Measurements from ENCODE around the gene HSPA9. TPM values are rescaled to one million over a fixed set of nuclear protein-coding genes. Genes with fewer than 3 reads are reported as not detected.

The HSPA9 gene
- total RNA-seq, 2 experiments from 2014 or later: 358 to 368 TPM

DNA sequence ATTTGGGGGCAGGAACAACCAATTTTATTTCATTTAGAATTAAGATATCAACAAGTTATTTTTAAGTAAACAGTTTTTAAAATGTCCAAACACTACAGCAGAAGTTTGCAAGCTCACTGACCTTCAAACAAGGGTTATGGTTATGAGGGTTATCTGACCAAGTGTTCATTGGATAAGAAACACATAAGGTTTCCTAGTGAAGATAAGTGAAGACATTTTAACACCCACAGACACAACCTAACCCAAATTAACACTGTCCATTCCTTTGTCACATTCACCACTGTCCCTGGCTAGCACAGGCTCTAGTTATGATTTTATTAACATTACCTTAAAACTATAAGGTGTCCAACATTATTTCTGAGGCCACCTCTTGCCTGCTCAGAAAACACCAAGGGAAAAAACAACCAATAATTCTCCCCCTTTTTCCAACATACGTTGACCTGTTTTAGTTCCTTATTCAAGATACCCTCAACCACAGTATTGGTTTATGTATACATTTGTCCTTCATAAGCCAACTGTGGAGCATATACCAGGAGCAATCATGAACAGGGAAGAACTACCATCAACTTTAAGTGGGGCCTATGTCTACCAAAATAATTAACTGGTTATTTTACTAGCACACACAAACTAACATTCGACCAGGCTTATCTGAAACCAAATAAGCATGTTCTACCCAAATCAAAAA, 36.1 kb downstream of the HSPA9 start:
- peaks cover 59% of the 10 kb centered on the region for H3K4me1 Mint-ChIP-seq (ENCODE audit: low read depth)
- H3K27ac Mint-ChIP-seq: no peak overlapping the region
- peaks cover 30% of the 10 kb centered on the region for H3K36me3 Mint-ChIP-seq
- H3K27me3 Mint-ChIP-seq: no peaks in the 10 kb centered on the region
- ChIA-PET POLR2A (no interaction called here), CTCF (interaction anchor here (0.7 kb wide), 1 partner anchor 21 kb away, joined by 3 read pairs; no protein-coding TSS in a partner anchor)
- no peak overlapping the region for H3K4me3 Mint-ChIP-seq
- intact Hi-C loops (cut with micrococcal nuclease): no loop called here
- no peak for DNase-seq
- H3K9me3 Mint-ChIP-seq: no peaks in the 10 kb centered on the region

DNA sequence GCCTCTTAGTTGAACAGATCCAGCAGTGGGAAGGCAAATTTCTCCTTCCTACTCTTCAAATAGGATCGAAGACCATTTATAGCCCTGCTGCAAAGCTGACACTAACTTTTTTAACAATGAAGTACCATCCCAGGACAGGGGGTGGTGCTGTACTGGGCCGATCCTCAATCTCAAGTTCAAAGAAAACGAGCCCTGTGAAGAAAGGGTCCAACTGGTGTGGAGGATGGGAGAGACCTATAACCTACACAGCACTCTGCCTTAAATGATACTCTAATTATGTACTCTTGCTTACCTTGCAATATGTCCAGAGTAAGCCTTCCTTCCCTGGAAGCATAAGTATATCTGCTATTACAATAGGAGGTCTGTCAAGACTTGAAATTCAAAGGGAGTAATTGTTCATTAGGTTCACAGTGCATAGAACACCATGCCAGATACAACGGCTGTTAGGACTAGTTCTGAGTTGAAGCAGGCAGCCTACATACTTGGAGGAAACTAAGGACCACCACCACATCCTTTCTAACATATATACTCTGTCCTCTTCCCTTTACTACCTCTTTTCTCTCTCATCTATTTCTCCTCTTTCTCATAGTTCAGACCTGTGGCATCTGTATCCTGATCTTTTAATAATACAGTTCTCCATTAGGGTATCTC, 38.4 kb downstream of the HSPA9 start:
- intact Hi-C loops (cut with micrococcal nuclease): no loop called here
- H3K27me3 Mint-ChIP-seq: no peaks in the 10 kb centered on the region
- peaks cover 28% of the 10 kb centered on the region for H3K36me3 Mint-ChIP-seq
- POLR2A ChIA-PET: no interaction called here
- CTCF ChIA-PET: interaction anchor here (0.7 to 1.2 kb wide), 5 partner anchors 10 to 33 kb away, joined by 3 to 4 read pairs (median 3); no protein-coding TSS in a partner anchor
- no peaks in the 10 kb centered on the region for H3K9me3 Mint-ChIP-seq
- no peak overlapping the region for H3K27ac Mint-ChIP-seq
- peaks cover 69% of the 10 kb centered on the region for H3K4me1 Mint-ChIP-seq (ENCODE audit: low read depth)
- H3K4me3 Mint-ChIP-seq: no peak overlapping the region
- DNase-seq: peak; percentile 19

DNA sequence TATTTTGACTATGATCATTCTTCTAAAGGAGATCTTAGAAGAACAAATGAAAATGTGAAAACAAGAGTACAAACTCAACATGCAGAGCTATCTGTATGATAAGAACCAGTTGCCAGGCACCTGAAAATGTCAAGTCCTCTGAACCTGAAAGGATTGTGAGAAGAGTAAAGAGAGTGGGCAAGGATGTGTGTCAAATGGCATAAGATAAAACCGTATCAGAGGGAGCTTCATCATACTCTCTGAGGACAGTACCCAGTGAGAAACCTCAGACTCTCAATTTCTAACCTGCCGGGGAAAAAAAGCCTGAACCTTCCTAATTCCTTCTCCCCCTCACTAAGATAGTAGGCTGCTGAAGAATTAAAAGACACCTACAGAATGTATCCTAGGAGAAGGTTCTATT, 39.0 kb downstream of the HSPA9 start:
- POLR2A ChIA-PET: no interaction called here

DNA sequence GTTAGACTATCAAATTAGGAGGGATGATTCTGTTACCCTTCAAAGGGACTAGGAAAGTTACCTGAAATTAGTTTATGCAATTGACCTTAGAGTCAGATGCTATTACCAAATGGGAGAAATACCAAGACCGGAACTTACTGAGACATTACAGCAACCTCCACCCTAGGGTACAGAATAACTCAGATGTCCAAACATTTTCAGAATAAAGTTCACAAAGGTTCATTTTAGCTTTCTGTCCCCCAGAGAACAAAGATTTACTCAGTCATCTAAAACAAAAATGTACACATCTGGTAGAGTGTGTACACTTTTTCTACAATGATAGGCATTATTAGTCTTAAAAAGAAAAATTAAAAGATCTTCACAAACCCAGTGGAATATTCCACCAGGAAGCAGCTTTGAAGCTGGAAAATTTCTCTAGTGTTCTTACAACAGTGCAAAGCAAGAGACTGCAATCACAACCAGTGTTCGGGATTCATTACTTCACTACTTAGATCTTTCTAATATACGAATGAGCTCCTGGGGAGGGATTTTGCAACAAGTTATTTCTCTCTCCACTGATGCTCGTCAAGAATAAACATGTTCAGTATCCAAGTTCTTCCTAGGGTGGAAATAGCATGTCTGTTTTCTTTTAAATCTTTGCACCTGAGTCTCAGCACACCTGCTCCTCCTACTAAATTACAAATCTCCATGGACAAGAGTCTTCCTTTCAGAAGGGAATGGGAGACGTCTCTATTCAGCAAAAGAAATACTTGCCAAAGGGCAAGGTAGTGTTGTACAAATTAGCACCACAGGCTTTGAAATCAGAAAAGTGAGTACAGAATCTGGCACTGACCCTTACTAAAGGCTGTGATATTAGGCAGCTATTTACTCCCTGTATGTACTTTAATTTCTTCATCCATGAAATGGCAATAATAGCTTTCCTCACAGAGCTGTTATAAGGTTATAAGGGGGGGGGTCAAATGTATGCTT, 40.9 kb downstream of the HSPA9 start:
- H3K27me3 Mint-ChIP-seq: no peaks in the 10 kb centered on the region
- ChIA-PET POLR2A (interaction anchor here (0.7 kb wide), 1 partner anchor 9 kb away, joined by 3 read pairs; the partner anchor contains the start of gene ETF1), CTCF (interaction anchor here (1.2 to 1.6 kb wide), 2 partner anchors 14 to 70 kb away, joined by 4 to 5 read pairs; no protein-coding TSS in a partner anchor)
- no peaks in the 10 kb centered on the region for H3K9me3 Mint-ChIP-seq
- intact Hi-C loops (cut with micrococcal nuclease): no loop called here
- H3K4me3 Mint-ChIP-seq: no peak overlapping the region
- H3K36me3 Mint-ChIP-seq: peaks cover 19% of the 10 kb centered on the region
- peaks cover 60% of the 10 kb centered on the region for H3K4me1 Mint-ChIP-seq (ENCODE audit: low read depth)
- DNase-seq: no peak
- no peak overlapping the region for H3K27ac Mint-ChIP-seq

More for the DNA sequence above, 39.0 kb downstream of the HSPA9 start:
- Mint-ChIP-seq H3K4me3 (no peak overlapping the region), H3K36me3 (peaks cover 24% of the 10 kb centered on the region), H3K27me3 (no peaks in the 10 kb centered on the region), H3K4me1 (ENCODE audit: low read depth) (peaks cover 68% of the 10 kb centered on the region), H3K9me3 (no peaks in the 10 kb centered on the region), H3K27ac (peak overlapping the region; percentile 34)
- CTCF ChIA-PET: interaction anchor here (0.8 to 1.2 kb wide), 3 partner anchors 11 to 71 kb away, joined by 3 to 4 read pairs (median 3); partner anchors contain the start of gene EGR1
- no peak for DNase-seq
- intact Hi-C loops (cut with micrococcal nuclease): no loop called here

DNA sequence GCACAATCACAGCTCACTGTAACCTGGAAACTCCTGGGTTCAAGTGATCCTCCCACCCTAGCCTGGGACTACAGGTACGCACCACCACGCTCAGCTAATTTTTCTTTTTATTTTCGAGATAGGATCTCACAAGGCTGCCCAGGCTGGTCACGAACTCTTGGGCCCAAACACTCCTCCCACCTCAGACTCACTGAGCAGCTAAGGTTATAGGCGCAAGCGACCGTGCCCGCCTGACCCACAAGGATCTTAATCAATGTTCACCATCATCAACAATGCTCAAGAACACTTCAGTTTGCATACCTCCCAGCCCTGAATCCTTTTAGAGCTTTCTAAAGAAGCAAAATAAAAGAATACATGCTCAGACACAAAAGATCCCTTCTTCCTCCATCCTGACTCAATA, 45.4 kb downstream of the HSPA9 start:
- Mint-ChIP-seq H3K27me3 (no peaks in the 10 kb centered on the region), H3K4me3 (no peak overlapping the region), H3K4me1 (ENCODE audit: low read depth) (peaks cover 50% of the 10 kb centered on the region), H3K36me3 (peaks cover 13% of the 10 kb centered on the region), H3K27ac (no peak overlapping the region), H3K9me3 (no peaks in the 10 kb centered on the region)
- ChIA-PET POLR2A (no interaction called here), CTCF (interaction anchor here (0.6 to 1.1 kb wide), 3 partner anchors 26 to 468 kb away, joined by 3 to 4 read pairs (median 3); no protein-coding TSS in a partner anchor)
- intact Hi-C loops (cut with micrococcal nuclease): no loop called here
- DNase-seq: no peak

DNA sequence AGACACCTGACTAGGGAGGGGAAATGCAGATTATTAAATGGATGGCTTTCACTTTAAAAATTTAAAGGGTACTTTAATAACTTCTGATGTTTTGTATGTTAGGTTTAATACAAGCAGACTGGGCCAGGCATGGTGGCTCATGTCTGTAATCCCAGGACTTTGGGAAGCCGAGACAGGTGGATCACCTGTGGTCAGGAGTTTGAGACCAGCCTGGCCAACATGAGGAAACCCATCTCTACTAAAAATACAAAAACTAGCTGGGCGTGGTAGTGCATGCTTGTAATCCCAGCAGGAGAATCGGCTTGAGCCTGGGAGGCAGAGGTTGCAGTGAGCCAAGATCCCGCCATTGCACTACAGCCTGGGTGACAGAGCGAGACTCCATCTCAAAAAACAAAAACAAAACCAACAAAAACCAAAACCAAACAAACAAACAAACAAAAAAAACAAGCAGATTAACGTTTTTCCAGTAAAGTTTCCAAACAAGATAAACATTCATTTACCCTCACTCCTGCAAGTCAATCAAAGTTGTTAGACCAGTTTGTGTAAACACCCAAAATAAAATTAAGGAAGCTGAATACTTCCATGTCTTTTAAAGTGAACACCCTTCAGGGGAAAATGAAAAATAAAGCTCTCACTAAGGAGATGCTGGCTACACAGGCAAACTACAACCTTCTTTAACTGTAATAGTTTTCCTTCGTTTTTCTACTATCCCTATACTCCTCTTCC, 46.3 kb downstream of the HSPA9 start:
- Mint-ChIP-seq H3K27ac (no peak overlapping the region), H3K9me3 (no peaks in the 10 kb centered on the region), H3K27me3 (no peaks in the 10 kb centered on the region), H3K36me3 (peaks cover 14% of the 10 kb centered on the region), H3K4me1 (ENCODE audit: low read depth) (peaks cover 47% of the 10 kb centered on the region), H3K4me3 (no peak overlapping the region)
- intact Hi-C loops (cut with micrococcal nuclease): no loop called here
- ChIA-PET CTCF (interaction anchor here (0.6 to 1.1 kb wide), 2 partner anchors 25 to 1260 kb away, joined by 3 to 4 read pairs; no protein-coding TSS in a partner anchor), POLR2A (interaction anchor here (0.7 kb wide), 1 partner anchor 26 kb away, joined by 3 read pairs; no protein-coding TSS in a partner anchor)
- DNase-seq: no peak

DNA sequence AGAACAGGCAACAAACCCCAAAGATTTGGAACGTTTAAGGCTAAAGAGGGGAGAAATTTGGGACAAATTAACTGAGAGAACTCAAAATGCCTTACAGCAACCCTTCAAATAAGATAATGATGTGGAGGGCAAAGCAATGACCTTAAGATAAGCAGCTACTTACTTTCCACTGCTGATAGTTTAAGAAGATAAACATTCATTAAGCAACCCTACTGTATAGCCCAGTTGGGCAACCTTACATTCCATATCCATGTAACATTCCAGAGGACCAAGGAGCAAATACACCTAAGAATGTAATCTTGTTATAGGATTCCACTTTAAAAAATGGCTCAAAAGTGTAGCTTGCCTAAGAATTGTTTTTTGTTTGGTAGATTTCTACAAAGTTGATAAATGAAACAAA, 47.0 kb downstream of the HSPA9 start:
- POLR2A ChIA-PET: no interaction called here
- peaks cover 11% of the 10 kb centered on the region for H3K36me3 Mint-ChIP-seq
- H3K27ac Mint-ChIP-seq: no peak overlapping the region
- DNase-seq: no peak
- intact Hi-C loops (cut with micrococcal nuclease): no loop called here
- H3K27me3 Mint-ChIP-seq: no peaks in the 10 kb centered on the region
- no peak overlapping the region for H3K4me3 Mint-ChIP-seq
- CTCF ChIA-PET: no interaction called here
- H3K4me1 Mint-ChIP-seq (ENCODE audit: low read depth): peaks cover 47% of the 10 kb centered on the region
- H3K9me3 Mint-ChIP-seq: no peaks in the 10 kb centered on the region

DNA sequence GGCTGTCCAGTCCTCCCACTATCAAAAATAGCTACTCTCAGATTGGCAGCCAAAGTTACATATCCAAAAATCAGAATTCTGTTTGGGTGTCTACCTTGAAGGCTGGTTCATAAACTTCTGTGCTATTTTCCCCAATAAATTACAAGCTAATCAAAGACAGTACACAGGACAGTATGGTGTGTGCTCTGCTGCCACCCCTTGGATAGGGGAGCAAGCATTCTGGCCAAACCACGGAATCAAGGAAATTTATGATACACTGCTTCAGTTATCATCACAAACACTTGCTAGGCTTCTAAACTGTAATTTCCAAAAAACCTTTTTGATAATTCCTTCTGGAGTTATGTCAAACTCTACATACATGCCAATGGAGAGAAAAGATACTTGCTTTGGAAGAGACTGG, 48.0 kb downstream of the HSPA9 start:
- no peaks in the 10 kb centered on the region for H3K9me3 Mint-ChIP-seq
- H3K4me1 Mint-ChIP-seq (ENCODE audit: low read depth): peaks cover 42% of the 10 kb centered on the region
- intact Hi-C loops (cut with micrococcal nuclease): no loop called here

DNA sequence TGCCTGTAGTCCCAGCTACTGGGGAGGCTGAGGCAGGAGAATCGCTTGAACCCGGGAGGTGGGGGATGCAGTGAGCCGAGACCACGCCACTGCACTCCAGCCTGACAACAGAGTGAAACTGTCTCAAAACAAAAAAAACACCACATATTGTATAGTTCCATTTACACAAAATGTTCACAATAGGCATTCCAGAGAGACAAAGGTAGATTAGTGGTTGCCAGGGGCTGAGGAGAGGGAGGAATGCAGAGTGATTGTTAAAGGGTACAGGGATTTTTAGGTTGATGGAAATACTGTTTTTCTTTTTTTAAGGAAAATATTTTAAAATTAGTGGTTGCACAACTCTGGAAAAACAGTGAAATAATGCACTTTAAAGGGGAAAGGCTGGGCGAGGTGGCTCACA, 51.8 kb downstream of the HSPA9 start:
- Mint-ChIP-seq H3K36me3 (peaks cover 14% of the 10 kb centered on the region), H3K27ac (no peak overlapping the region), H3K9me3 (no peaks in the 10 kb centered on the region), H3K27me3 (no peaks in the 10 kb centered on the region), H3K4me1 (ENCODE audit: low read depth) (peaks cover 34% of the 10 kb centered on the region), H3K4me3 (no peak overlapping the region)
- ChIA-PET POLR2A (no interaction called here), CTCF (interaction anchor here (0.7 to 1.2 kb wide), 2 partner anchors 19 to 73 kb away, joined by 3 to 4 read pairs; no protein-coding TSS in a partner anchor)
- DNase-seq: no peak
- intact Hi-C loops (cut with micrococcal nuclease): no loop called here

More for the DNA sequence above, 48.0 kb downstream of the HSPA9 start:
- ChIA-PET POLR2A (interaction anchor here (0.6 kb wide), 1 partner anchor 331 kb away, joined by 3 read pairs; no protein-coding TSS in a partner anchor), CTCF (interaction anchor here (0.9 to 1.5 kb wide), 3 partner anchors 21 to 28 kb away, joined by 3 to 5 read pairs (median 4); no protein-coding TSS in a partner anchor)
- peaks cover 10% of the 10 kb centered on the region for H3K36me3 Mint-ChIP-seq
- DNase-seq: no peak
- no peak overlapping the region for H3K4me3 Mint-ChIP-seq
- no peaks in the 10 kb centered on the region for H3K27me3 Mint-ChIP-seq
- H3K27ac Mint-ChIP-seq: peak overlapping the region; percentile 20

DNA sequence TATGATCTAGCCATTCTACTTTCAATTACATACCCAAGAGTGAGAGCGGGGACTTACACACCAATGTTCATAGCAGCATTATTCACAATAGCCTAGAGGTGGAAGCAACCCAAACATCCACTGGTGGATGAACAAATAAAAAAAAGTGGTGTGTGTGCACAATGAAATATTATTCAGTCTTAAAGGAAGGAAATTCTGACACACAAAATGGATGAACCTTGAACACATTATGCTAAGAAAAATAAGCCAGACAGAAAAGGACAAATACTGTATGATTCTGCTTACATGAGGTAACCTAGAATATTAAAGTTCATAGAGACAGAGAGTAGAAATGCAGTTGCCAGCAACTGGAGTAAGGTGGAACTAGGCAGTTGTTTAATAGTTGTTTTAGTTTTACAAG, 54.2 kb downstream of the HSPA9 start:
- ChIA-PET POLR2A (no interaction called here), CTCF (interaction anchor here (0.7 kb wide), 1 partner anchor 309 kb away, joined by 3 read pairs; no protein-coding TSS in a partner anchor)
- Mint-ChIP-seq H3K9me3 (no peaks in the 10 kb centered on the region), H3K27ac (no peak overlapping the region), H3K4me3 (no peak overlapping the region), H3K36me3 (peaks cover 20% of the 10 kb centered on the region), H3K27me3 (no peaks in the 10 kb centered on the region), H3K4me1 (ENCODE audit: low read depth) (peaks cover 22% of the 10 kb centered on the region)
- no peak for DNase-seq
- intact Hi-C loops (cut with micrococcal nuclease): no loop called here

DNA sequence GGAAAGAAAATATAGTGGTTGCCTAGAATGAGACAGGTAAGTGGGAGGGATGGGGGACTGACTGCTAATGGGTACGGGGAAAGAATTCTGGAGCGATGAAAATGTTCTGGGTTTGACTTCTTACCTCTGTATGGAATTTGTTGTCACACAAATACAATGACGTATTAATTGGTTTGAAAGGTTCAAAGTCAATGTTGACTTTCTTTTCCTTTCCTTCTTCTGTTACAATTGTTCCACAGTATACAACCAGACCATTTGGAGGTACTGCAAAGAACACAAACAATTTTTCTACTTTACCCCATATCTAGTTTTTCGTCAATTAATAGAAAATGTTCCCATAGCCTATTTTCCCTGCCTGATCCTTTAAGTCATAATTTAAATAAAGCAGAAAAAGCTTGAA, 57.8 kb downstream of the HSPA9 start:
- Mint-ChIP-seq H3K4me3 (no peak overlapping the region), H3K36me3 (peaks cover 41% of the 10 kb centered on the region), H3K27me3 (no peaks in the 10 kb centered on the region), H3K9me3 (no peaks in the 10 kb centered on the region), H3K4me1 (ENCODE audit: low read depth) (peaks cover 14% of the 10 kb centered on the region), H3K27ac (no peak overlapping the region)
- no peak for DNase-seq
- intact Hi-C loops (cut with micrococcal nuclease): no loop called here
- POLR2A ChIA-PET: no interaction called here
- CTCF ChIA-PET: interaction anchor here (0.6 kb wide), 2 partner anchors 22 to 307 kb away, joined by 3 read pairs; no protein-coding TSS in a partner anchor

All from activated CD4-positive, alpha-beta memory T cell treated with anti-CD3 and anti-CD28 coated beads for 36 hours (primary cell).